ENCODE measurements around the gene ZNF611.
A peak's percentile ranks its signal among the peaks of the same experiment; 100 is the strongest.
"Not testable (repeated sequence)": the region's sequence is repeated elsewhere in the genome, so short reads cannot be mapped to it uniquely, and the experiment has no call there.

The ZNF611 gene

DNA sequence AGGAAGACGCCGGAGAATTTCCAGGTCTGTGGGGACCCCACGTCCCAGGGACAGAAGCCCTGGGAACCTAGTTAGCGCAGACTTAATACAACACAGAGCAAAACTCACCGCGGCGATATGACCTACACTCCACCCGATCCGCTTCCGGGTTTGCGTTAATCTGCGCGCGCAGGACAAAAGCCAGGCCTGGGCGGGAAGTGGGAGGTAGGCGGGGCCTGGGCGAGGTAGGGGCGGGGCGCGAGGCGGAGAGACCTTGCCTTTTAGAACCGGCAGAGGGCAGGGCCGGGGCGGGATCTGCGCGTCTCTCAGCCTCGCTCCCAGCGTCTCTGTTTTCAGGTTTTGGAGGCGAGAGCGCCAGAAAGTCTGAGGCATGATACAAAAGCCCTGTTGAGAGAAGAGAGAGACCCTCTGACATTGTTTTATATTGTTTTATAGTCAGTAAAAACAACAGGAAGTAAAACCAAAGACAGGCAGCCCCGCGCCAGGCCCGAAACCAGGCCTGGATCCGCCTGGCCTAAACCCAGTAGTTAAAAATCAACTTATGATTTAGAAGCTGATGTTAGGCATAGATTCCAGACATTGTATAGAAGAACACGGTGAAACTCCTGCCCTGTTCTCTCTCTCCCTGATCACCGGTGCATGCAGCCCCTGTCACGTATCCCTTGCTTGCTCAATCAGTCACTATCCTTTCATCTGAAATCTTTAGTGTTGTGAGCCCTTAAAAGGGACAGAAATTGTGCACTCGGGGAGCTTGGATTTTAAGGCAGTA lies at the start of gene ZNF611:
Gene ZNF611, minus strand, starts transcription at position 152 of the 769 bp plus-strand sequence. CDS start 19,150 bp downstream, outside the sequence.
- peak; percentile 76 for DNase-seq

DNA sequence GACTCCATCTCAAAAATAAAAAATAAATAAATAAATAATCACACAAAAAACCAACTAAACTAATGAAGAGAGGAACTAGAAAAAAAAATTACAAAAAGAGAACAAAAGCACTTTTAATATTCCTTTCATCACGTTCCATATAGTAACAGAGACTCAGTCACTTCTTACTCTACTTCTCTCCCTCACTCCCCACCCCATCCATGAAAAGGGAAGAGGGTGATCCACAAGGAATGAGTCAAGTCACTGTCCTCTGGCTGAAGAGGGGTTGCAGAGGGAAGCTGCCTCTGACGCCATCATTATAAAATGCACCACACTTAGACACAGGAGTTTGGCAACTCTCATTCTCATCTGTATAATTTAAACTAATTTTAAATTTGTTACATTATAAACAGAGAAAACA lies 48.0 kb upstream of the ZNF611 start:
- not testable (repeated sequence) for DNase-seq

GRCh38 chr19:52778811-52779210 lies 44.0 kb upstream of the ZNF611 start:
- no peak for DNase-seq

DNA sequence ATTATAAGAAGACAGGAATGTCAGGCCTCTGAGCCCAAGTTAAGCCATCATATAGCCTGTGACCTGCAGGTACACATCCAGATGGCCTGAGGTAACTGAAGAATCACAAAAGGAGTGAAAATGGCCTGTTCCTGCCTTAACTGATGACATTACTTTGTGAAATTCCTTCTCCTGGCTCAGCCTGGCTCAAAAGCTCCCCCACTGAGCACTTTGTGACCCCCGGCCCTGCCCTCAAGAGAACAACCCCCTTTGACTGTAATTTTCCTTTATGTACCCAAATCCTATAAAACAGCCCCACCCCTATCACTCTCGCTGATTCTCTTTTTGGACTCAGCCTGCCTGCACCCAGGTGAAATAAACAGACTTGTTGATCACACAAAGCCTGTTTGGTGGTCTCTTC lies 21.6 kb upstream of the ZNF611 start:
- not testable (repeated sequence) for DNase-seq

DNA sequence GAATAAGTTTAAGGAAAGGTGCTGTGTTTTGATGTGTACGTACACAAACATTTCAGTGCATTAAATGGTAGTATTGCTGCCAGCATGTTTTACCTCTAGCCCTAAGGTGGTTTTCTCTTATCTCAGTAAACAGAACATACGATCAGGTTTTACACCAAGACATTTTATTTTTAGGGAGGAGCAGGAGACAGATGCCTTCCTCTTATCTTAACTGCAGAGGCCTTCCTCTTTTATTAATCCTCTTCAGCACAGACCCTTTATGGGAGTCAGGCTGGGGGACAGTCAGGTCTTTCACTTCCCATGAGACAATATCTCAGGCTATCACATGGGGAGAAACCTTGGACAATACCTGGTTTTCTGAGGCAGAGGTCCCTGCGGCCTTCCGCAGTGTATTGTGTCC lies 14.9 kb upstream of the ZNF611 start:
- no peak for DNase-seq

DNA sequence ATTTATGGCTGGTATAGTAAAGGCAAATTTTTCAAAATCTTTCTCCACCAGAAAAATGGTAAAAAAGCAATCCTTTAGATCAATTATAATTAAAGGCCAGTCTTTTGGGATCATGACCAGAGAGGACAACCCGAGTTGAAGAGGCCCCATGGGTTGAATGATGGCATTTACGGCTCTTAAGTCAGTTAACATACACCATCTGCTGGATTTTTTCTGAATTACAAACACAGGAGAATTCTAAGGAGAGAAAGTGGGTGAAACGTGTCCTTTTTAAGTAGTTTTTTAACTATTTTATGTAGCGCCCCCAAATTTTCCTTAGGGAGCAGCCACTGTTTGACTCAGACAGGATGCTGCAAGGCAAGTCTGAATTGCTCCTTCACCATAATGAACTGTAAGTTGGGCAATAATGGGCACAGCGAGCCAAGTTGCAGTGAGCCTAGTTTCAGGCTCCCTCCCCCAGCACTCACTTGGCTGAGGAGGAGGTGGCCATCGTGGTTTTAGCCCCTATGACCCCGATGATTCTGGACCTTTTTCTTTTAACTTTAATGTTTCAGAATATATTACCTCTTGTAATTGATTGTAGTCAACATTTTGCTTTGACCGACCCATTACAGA lies 13.6 kb upstream of the ZNF611 start:
- no peak for DNase-seq

- DNase-seq, result not testable (repeated sequence)
These were observed 11.1 kb upstream of the ZNF611 start for GRCh38 chr19:52745919-52746318.

DNA sequence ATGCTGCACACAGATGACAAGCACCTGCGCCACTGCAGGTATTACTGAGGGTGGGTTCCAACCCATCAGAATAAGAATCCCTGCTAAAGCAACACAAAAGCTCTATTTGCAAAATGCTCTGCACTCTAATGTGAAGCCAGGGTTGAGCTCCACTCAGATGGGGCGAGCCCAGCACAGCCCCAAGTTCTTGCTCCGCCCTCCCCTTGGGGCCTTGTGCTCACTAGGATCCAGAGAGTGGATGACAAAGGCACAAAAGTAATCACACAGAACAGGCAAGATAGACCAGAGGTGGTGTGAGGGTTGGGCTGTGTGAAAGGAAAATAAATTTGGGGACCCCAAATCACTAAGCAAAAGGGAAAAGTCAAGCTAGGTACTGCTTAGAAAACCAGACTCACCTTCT lies 8.2 kb upstream of the ZNF611 start:
- DNase-seq, result no peak

DNA sequence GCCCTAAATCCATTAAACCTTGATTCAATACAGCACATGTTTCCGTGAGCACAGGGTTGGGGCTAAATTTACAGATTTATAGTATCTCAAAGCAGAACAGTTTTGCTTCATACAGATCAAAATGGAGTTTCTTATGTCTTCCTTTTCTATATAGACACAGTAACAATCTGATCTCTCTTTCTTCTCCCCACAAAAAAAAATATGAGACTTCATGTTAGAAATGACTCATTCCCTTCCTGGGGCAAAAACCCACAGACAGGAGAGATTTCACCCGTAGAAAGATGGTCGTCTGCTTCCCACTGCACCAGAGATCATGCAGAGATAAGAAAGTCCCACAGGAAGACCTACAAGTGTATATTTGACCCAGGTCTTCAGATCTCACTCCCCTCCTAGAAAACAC lies 7.7 kb upstream of the ZNF611 start:
- DNase-seq, result no peak

DNA sequence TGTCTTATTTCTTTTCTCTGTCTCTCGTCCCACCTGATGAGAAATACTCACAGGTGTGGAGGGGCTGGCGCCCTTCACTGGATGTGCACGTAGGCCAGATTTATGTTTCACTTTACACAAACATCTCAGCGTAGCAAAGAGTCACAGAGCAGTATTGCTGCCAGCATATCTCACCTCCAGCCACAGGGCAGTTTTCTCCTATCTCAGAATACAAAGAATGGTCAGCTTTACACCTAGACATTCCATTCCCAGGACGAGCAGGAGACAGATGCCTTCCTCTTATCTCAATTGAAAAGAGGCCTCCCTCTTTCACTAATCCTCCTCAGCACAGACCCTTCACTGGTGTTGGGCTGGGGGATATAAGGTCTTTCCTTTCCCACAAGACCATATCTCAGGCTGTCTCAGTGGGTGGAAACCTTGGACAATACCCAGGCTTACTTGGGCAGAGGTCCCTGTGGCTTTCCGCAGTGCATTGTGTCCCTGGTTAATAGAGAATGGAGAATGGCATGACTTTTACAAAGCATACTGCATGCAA lies 7.2 kb upstream of the ZNF611 start:
- no peak for DNase-seq

DNA sequence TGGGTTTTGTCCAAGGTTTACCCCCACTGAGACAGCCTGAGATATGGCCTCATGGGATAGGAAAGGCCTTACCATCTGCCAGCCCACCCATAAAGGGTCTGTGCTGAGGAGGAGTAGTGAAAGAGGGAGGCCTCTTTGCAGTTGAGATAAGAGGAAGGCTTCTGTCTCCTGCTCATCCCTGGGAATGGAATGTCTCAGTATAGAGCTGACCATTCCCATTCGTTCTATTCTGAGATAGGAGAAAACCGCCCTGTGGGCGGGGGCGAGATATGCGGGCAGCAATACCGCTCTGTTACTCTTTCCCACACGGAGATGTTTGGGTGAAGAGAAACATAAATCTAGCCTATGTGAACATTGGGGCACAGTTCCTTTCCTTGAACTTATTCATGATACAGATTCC lies 6.5 kb upstream of the ZNF611 start:
- DNase-seq, result not testable (repeated sequence)

DNA sequence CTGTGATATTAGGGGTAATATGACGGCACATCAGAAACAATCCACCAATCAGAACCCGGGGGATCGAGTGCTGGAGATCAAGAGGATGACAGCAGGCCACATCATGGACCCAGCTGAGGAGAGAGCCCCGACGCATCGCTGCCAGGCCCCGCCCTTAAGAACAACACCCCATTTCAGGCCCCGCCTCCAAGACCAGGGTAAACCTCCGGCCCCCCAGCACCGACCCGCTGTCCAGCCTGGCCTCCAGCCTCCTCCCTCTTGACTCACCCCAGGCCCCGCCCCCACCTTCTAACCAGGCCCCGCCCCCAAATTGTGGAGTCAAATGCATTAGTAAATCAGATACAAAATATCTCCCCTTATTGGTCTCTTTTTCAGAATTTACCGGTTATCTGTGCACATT lies 4.7 kb upstream of the ZNF611 start:
- no peak for DNase-seq

GRCh38 chr19:52735734-52736133 lies 890 bp upstream of the ZNF611 start:
- DNase-seq, result no peak

- DNase-seq, result no peak
These were observed 432 bp downstream of the ZNF611 start for GRCh38 chr19:52734331-52734892.

GRCh38 chr19:52726051-52726450 lies 8.8 kb downstream of the ZNF611 start:
- DNase-seq, result not testable (repeated sequence)

DNA sequence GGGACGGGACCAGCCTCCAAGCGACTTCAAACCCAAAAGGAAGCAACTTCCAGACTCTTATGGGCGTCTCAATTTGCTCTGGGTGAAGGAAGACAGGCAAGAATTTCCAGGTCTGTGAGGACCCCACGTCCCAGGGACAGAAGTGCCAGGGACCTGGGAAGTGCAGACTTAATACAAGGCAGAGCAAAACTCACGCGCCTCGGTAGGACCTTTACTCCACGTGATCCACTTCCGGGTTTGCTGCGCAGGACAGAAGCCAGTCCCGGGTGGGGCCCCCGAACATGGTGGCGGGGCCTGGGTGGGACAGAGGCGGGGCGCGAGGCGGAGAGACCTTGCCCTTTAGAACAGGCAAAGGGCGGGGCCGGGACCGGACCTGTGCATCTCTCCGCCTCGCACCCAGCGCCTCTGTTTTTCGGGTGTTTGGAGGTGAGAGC lies 9.3 kb downstream of the ZNF611 start:
- DNase-seq, result no peak

DNA sequence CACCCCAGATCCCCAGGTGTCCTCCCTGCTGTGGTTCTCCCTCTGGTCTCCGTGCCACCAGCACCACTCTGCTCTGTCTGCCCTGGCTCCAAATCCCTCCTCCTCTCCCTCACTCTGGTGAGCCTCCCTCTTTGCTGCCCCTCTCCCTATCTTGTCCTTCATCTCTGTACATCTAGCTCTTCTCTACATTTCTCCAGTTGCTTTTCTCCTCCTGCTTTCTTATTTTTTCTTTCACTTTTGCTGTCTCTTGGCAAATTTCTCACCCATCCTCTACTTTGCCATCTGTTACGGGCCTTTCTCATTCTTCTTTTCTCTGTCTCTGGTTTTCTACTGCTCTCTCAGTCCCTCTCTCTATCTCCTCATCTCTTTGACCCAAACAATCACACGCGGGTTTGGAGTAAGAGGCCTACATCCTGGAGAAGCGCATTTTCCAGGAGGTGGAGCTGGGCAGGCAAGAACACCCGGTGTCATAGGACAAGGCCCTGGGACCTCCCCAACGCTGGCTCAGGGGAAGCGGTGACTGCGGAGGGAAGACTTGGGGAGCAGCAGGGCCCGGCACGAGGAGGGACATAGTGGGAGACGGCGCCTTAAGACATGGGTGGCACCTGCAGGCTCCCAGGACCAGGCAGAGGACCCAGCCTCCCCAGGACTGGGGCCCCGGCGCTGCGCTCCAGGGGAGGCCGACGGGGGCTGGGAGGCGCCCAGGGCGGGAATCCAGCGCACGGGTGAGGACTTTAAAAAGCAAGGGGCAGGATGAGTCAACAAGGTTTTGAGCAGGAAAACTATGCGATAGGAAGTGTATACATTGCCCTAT lies 9.9 kb downstream of the ZNF611 start:
- DNase-seq, result no peak

GRCh38 chr19:52723907-52724598 lies 10.8 kb downstream of the ZNF611 start:
- not testable (repeated sequence) for DNase-seq

GRCh38 chr19:52722062-52723003 lies 12.5 kb downstream of the ZNF611 start:
- DNase-seq, result no peak

DNA sequence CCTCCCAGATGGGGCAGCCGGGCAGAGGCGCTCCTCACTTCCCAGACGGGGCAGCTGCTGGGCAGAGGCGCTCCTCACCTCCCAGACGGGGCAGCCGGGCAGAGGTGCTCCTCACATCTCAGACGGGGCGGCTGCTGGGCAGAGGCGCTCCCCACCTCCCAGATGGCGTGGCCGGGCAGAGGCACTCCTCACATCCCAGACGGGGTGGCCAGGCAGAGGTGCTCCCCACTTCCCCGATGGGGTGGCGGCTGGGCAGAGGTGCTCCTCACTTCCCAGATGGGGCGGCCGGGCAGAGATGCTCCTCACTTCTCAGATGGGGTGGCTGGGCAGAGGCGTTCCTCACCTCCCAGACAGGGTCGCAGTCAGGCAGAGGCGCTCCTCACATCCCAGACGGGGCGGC lies 14.3 kb downstream of the ZNF611 start:
- DNase-seq, result not testable (repeated sequence)

GRCh38 chr19:52716522-52716921 lies 18.3 kb downstream of the ZNF611 start:
- DNase-seq, result no peak

All from NCI-H510A (cell line).